WERI-Rb-1 (cell line): ENCODE measurements around the gene FAHD2A.

ENCODE experiments used
- DNase-seq: peaks from one replicate; pipeline ENCODE4 v3.0.0-alpha.2; 2020
- H3K27ac ChIP-seq: fragments of 250-450 bp; sonication (Bioruptor Pico); 2 replicates; pipeline ENCODE4 v1.5.1; 2020; ENCODE audit warnings: mild to moderate bottlenecking, moderate library complexity
- H3K27me3 ChIP-seq: fragments of 250-450 bp; sonication (Bioruptor Pico); 2 replicates; pipeline ENCODE4 v1.5.1; 2021; ENCODE audit warnings: mild to moderate bottlenecking, low read depth, moderate library complexity; ENCODE audit not compliant: insufficient read depth, severe bottlenecking
- H3K36me3 ChIP-seq: fragments of 250-450 bp; sonication (Bioruptor Pico); 2 replicates; pipeline ENCODE4 v1.5.1; 2020; ENCODE audit warnings: mild to moderate bottlenecking, moderate library complexity
- H3K4me3 ChIP-seq: 2 replicates; pipeline ENCODE4 v1.5.1; 2011; ENCODE audit warnings: low read depth, mild to moderate bottlenecking, control low read depth, low read length
- H3K9me3 ChIP-seq: fragments of 250-450 bp; sonication (Bioruptor Pico); 2 replicates; pipeline ENCODE4 v1.5.1; 2021; ENCODE audit warnings: mild to moderate bottlenecking, moderate library complexity; ENCODE audit not compliant: severe bottlenecking
- CTCF ChIP-seq: IDR thresholded peaks from 2 replicates; pipeline ENCODE4 v1.5.1; 2011; ENCODE audit warnings: low read depth, mild to moderate bottlenecking, control low read depth, inconsistent platforms, low read length

FAHD2A gene

GRCh38 chr2:95387358-95387757, 15.2 kb upstream of the FAHD2A start:
- H3K27ac ChIP-seq = no peak overlapping the region
- no peak overlapping the region for H3K4me3 ChIP-seq
- H3K36me3 ChIP-seq = no peaks in the 10 kb centered on the region
- no peak for TF ChIP-seq CTCF
- no peaks in the 10 kb centered on the region for H3K27me3 ChIP-seq
- H3K9me3 ChIP-seq = no peaks in the 10 kb centered on the region
- no peak for DNase-seq

- no peaks in the 10 kb centered on the region for H3K9me3 ChIP-seq
- no peak for DNase-seq
- H3K4me3 ChIP-seq = no peak overlapping the region
- no peaks in the 10 kb centered on the region for H3K27me3 ChIP-seq
- no peak overlapping the region for H3K27ac ChIP-seq
- TF ChIP-seq CTCF = no peak
- no peaks in the 10 kb centered on the region for H3K36me3 ChIP-seq
These were observed 14.3 kb upstream of the FAHD2A start for GRCh38 chr2:95388091-95388692.

- no peak for DNase-seq
- Histone ChIP-seq H3K36me3 (no peaks in the 10 kb centered on the region), H3K27ac (no peak overlapping the region), H3K9me3 (no peaks in the 10 kb centered on the region), H3K27me3 (no peaks in the 10 kb centered on the region), H3K4me3 (no peak overlapping the region)
- no peak for TF ChIP-seq CTCF
These were observed 13.7 kb upstream of the FAHD2A start for GRCh38 chr2:95388856-95389244.

- no peak overlapping the region for H3K27ac ChIP-seq
- DNase-seq = peak; percentile 70
- TF ChIP-seq CTCF = peak; percentile 98
These were observed 13.0 kb upstream of the FAHD2A start for GRCh38 chr2:95389245-95390119.

GRCh38 chr2:95390272-95390880, 12.1 kb upstream of the FAHD2A start:
- no peak for TF ChIP-seq CTCF

More at GRCh38 chr2:95389245-95390119, 13.0 kb upstream of the FAHD2A start:
- Histone ChIP-seq H3K9me3 (no peaks in the 10 kb centered on the region), H3K27me3 (no peaks in the 10 kb centered on the region), H3K4me3 (no peak overlapping the region), H3K36me3 (no peaks in the 10 kb centered on the region)

More at GRCh38 chr2:95390272-95390880, 12.1 kb upstream of the FAHD2A start:
- Histone ChIP-seq H3K9me3 (no peaks in the 10 kb centered on the region), H3K4me3 (no peak overlapping the region), H3K27ac (no peak overlapping the region), H3K36me3 (no peaks in the 10 kb centered on the region), H3K27me3 (no peaks in the 10 kb centered on the region)
- DNase-seq = no peak
